Activated CD4-positive, alpha-beta T cell treated with anti-CD3 and anti-CD28 coated beads, Interleukin-2, amount 10 ng/mL, durations not matched to agents 24 days and 14 days (primary cell): ENCODE results near the gene GABBR2. TPM values are rescaled to one million over a fixed set of nuclear protein-coding genes. Genes with fewer than 3 reads are reported as not detected.

Experiments
- DNase-seq: peaks from one replicate; pipeline ENCODE4 v3.0.0; 2022
- H3K27ac Mint-ChIP-seq: one replicate; pipeline ENCODE4 v1.8.0; 2022; ENCODE audit warnings: mild to moderate bottlenecking, mixed read lengths
- H3K27me3 Mint-ChIP-seq: one replicate; pipeline ENCODE4 v1.8.0; 2022; ENCODE audit warnings: mixed read lengths
- H3K36me3 Mint-ChIP-seq: one replicate; pipeline ENCODE4 v1.8.0; 2022; ENCODE audit warnings: low read depth, mild to moderate bottlenecking, mixed read lengths
- H3K4me1 Mint-ChIP-seq: one replicate; pipeline ENCODE4 v1.8.0; 2021; ENCODE audit warnings: mixed read lengths
- H3K4me3 Mint-ChIP-seq: one replicate; pipeline ENCODE4 v1.8.0; 2022; ENCODE audit warnings: mild to moderate bottlenecking, moderate library complexity, mixed read lengths
- H3K9me3 Mint-ChIP-seq: one replicate; pipeline ENCODE4 v1.8.0; 2021; ENCODE audit warnings: mixed read lengths
- intact Hi-C: fragments of 100-400 bp; cut with micrococcal nuclease; formaldehyde crosslinking; loops from one replicate; pipeline ENCODE4 v1.15.1; 2023
- total RNA-seq: library from RNA; stranded (reverse); gene quantifications from 2 replicates; pipeline ENCODE4 v1.2.3, GENCODE V29; 2022

GABBR2 gene
- total RNA-seq, 1 donor from 2014 or later = not detected

GRCh38 chr9:98547606-98548005 is 161.1 kb downstream of the GABBR2 start:
- Mint-ChIP-seq H3K4me3 (no peak overlapping the region), H3K9me3 (no peaks in the 10 kb centered on the region)

GRCh38 chr9:98545021-98545420 is 163.7 kb downstream of the GABBR2 start:
- no peak overlapping the region for H3K4me3 Mint-ChIP-seq
- no peak for DNase-seq
- H3K4me1 Mint-ChIP-seq = peaks cover 2% of the 10 kb centered on the region
- intact Hi-C loops = no loop called here
- H3K27ac Mint-ChIP-seq = no peak overlapping the region
- H3K9me3 Mint-ChIP-seq = no peaks in the 10 kb centered on the region
- H3K36me3 Mint-ChIP-seq = no peaks in the 10 kb centered on the region
- peaks cover 27% of the 10 kb centered on the region for H3K27me3 Mint-ChIP-seq

More at GRCh38 chr9:98547606-98548005, 161.1 kb downstream of the GABBR2 start:
- Mint-ChIP-seq H3K4me1 (peaks cover 2% of the 10 kb centered on the region), H3K27me3 (peaks cover 27% of the 10 kb centered on the region), H3K36me3 (no peaks in the 10 kb centered on the region), H3K27ac (no peak overlapping the region)
- intact Hi-C loops = no loop called here
- no peak for DNase-seq

GRCh38 chr9:98541684-98542230 is 167.0 kb downstream of the GABBR2 start:
- Mint-ChIP-seq H3K27ac (no peak overlapping the region), H3K27me3 (peaks cover 18% of the 10 kb centered on the region), H3K9me3 (no peaks in the 10 kb centered on the region), H3K4me3 (no peak overlapping the region), H3K36me3 (no peaks in the 10 kb centered on the region), H3K4me1 (peaks cover 2% of the 10 kb centered on the region)
- intact Hi-C loops = no loop called here
- peak; percentile 52 for DNase-seq

- no peaks in the 10 kb centered on the region for H3K36me3 Mint-ChIP-seq
- H3K4me3 Mint-ChIP-seq = no peak overlapping the region
- no peak overlapping the region for H3K27ac Mint-ChIP-seq
- no peaks in the 10 kb centered on the region for H3K9me3 Mint-ChIP-seq
- peaks cover 2% of the 10 kb centered on the region for H3K4me1 Mint-ChIP-seq
- intact Hi-C loops = no loop called here
- peaks cover 12% of the 10 kb centered on the region for H3K27me3 Mint-ChIP-seq
- DNase-seq = peak; percentile 33
These were observed 168.3 kb downstream of the GABBR2 start for GRCh38 chr9:98540476-98540875.

- DNase-seq = peak; percentile 34
- Mint-ChIP-seq H3K4me1 (peaks cover 2% of the 10 kb centered on the region), H3K4me3 (no peak overlapping the region), H3K9me3 (no peaks in the 10 kb centered on the region), H3K36me3 (no peaks in the 10 kb centered on the region), H3K27ac (no peak overlapping the region), H3K27me3 (peaks cover 12% of the 10 kb centered on the region)
- intact Hi-C loops = loop anchor here (5.0 kb wide), 1 partner anchor 252 kb away; no protein-coding TSS in a partner anchor
These were observed 168.8 kb downstream of the GABBR2 start for GRCh38 chr9:98539954-98540353.

- Mint-ChIP-seq H3K36me3 (no peaks in the 10 kb centered on the region), H3K4me1 (peaks cover 2% of the 10 kb centered on the region), H3K27me3 (peaks cover 6% of the 10 kb centered on the region), H3K4me3 (no peak overlapping the region), H3K9me3 (no peaks in the 10 kb centered on the region), H3K27ac (no peak overlapping the region)
- no peak for DNase-seq
- intact Hi-C loops = loop anchor here (5.0 kb wide), 1 partner anchor 254 kb away; no protein-coding TSS in a partner anchor
These were observed 170.1 kb downstream of the GABBR2 start for GRCh38 chr9:98538626-98539031.

- no peaks in the 10 kb centered on the region for H3K9me3 Mint-ChIP-seq
- H3K36me3 Mint-ChIP-seq = no peaks in the 10 kb centered on the region
- no peak overlapping the region for H3K27ac Mint-ChIP-seq
- intact Hi-C loops = loop anchor here (5.0 kb wide), 1 partner anchor 254 kb away; no protein-coding TSS in a partner anchor
- peaks cover 2% of the 10 kb centered on the region for H3K4me1 Mint-ChIP-seq
- H3K27me3 Mint-ChIP-seq = peaks cover 8% of the 10 kb centered on the region
- H3K4me3 Mint-ChIP-seq = no peak overlapping the region
- peak; percentile 41 for DNase-seq
These were observed 170.5 kb downstream of the GABBR2 start for GRCh38 chr9:98538203-98538602.

- no peaks in the 10 kb centered on the region for H3K36me3 Mint-ChIP-seq
- intact Hi-C loops = loop anchor here (5.0 kb wide), 1 partner anchor 256 kb away; no protein-coding TSS in a partner anchor
- H3K4me1 Mint-ChIP-seq = no peaks in the 10 kb centered on the region
- DNase-seq = peak; percentile 71
- H3K9me3 Mint-ChIP-seq = no peaks in the 10 kb centered on the region
- H3K27ac Mint-ChIP-seq = no peak overlapping the region
- H3K27me3 Mint-ChIP-seq = peaks cover 6% of the 10 kb centered on the region
- no peak overlapping the region for H3K4me3 Mint-ChIP-seq
These were observed 172.1 kb downstream of the GABBR2 start for GRCh38 chr9:98536542-98537173.

- Mint-ChIP-seq H3K36me3 (no peaks in the 10 kb centered on the region), H3K4me1 (no peaks in the 10 kb centered on the region), H3K27ac (no peak overlapping the region), H3K9me3 (no peaks in the 10 kb centered on the region), H3K4me3 (no peak overlapping the region), H3K27me3 (peaks cover 6% of the 10 kb centered on the region)
- intact Hi-C loops = no loop called here
- DNase-seq = peak; percentile 24
These were observed 174.9 kb downstream of the GABBR2 start for GRCh38 chr9:98533866-98534265.

- DNase-seq = peak; percentile 26
- intact Hi-C loops = no loop called here
- H3K27ac Mint-ChIP-seq = no peak overlapping the region
- H3K27me3 Mint-ChIP-seq = peaks cover 7% of the 10 kb centered on the region
- H3K4me3 Mint-ChIP-seq = no peak overlapping the region
- H3K36me3 Mint-ChIP-seq = no peaks in the 10 kb centered on the region
- H3K4me1 Mint-ChIP-seq = no peaks in the 10 kb centered on the region
- no peaks in the 10 kb centered on the region for H3K9me3 Mint-ChIP-seq
These were observed 175.6 kb downstream of the GABBR2 start for GRCh38 chr9:98533132-98533531.

- H3K27me3 Mint-ChIP-seq = peaks cover 8% of the 10 kb centered on the region
- H3K4me3 Mint-ChIP-seq = no peak overlapping the region
- no peaks in the 10 kb centered on the region for H3K36me3 Mint-ChIP-seq
- H3K27ac Mint-ChIP-seq = no peak overlapping the region
- intact Hi-C loops = no loop called here
- no peaks in the 10 kb centered on the region for H3K4me1 Mint-ChIP-seq
- H3K9me3 Mint-ChIP-seq = no peaks in the 10 kb centered on the region
- peak; percentile 38 for DNase-seq
These were observed 176.2 kb downstream of the GABBR2 start for GRCh38 chr9:98532574-98532973.

- Mint-ChIP-seq H3K9me3 (no peaks in the 10 kb centered on the region), H3K36me3 (no peaks in the 10 kb centered on the region), H3K4me3 (no peak overlapping the region), H3K27ac (no peak overlapping the region), H3K27me3 (peaks cover 8% of the 10 kb centered on the region), H3K4me1 (no peaks in the 10 kb centered on the region)
- peak; percentile 23 for DNase-seq
- intact Hi-C loops = no loop called here
These were observed 176.6 kb downstream of the GABBR2 start for GRCh38 chr9:98532147-98532546.

- Mint-ChIP-seq H3K4me1 (no peaks in the 10 kb centered on the region), H3K27me3 (peaks cover 10% of the 10 kb centered on the region), H3K36me3 (no peaks in the 10 kb centered on the region), H3K9me3 (peaks cover 4% of the 10 kb centered on the region), H3K27ac (no peak overlapping the region), H3K4me3 (no peak overlapping the region)
- DNase-seq = peak; percentile 34
- intact Hi-C loops = no loop called here
These were observed 177.8 kb downstream of the GABBR2 start for GRCh38 chr9:98530806-98531386.

GRCh38 chr9:98530275-98530674 is 178.5 kb downstream of the GABBR2 start:
- H3K4me1 Mint-ChIP-seq = no peaks in the 10 kb centered on the region
- peaks cover 10% of the 10 kb centered on the region for H3K27me3 Mint-ChIP-seq
- no peak overlapping the region for H3K4me3 Mint-ChIP-seq

More at GRCh38 chr9:98530275-98530674, 178.5 kb downstream of the GABBR2 start:
- intact Hi-C loops = no loop called here
- peaks cover 4% of the 10 kb centered on the region for H3K9me3 Mint-ChIP-seq
- peak; percentile 33 for DNase-seq
- H3K27ac Mint-ChIP-seq = no peak overlapping the region
- H3K36me3 Mint-ChIP-seq = no peaks in the 10 kb centered on the region
